LNCAP (cell line): Measurements from ENCODE around the gene TRAF3.

Experiments
- CTCF ChIP-seq: fragments of 450-650 bp; IDR thresholded peaks from 2 replicates; pipeline ENCODE4 v1.5.1; 2017; ENCODE audit warnings: mild to moderate bottlenecking

TRAF3 gene

GRCh38 chr14:102947321-102948103 lies 170.3 kb downstream of the TRAF3 start:
- no peak for TF ChIP-seq CTCF

- TF ChIP-seq CTCF, result no peak
These were observed 171.4 kb downstream of the TRAF3 start for GRCh38 chr14:102948698-102949061.

DNA sequence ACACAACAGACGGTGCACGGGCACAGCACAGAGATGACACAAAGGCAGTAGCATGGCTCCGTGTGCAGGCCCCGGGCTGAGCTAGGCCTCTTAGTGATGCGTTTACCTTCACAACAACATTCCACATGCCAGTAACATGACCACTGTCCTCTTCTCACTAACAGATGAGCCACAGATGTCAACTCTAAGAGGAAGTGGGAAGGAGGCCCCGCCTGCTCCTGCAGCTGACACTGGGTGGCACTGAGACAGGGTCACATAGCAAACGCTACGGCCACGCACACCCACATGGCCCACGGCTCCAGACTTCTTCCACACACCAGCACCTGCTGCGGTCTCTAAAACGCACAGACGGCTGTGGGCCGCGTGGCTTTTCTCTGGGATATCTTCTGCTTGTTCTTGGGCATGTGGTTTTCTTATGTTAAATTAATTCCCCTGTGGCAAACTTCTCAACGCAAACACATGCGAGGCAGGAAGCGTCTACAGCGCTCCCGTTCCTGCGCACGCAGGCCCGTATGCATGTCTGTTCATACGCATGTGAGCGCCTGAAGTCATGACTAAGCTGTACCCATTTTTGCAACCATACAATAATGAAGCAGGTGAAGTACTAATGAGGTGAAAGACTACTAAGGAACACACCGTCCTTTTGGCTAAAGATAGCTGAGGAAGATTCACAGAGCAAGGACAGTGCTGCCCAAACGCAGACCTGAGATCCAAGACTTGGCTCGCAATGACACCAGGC lies 172.0 kb downstream of the TRAF3 start:
- no peak for TF ChIP-seq CTCF

DNA sequence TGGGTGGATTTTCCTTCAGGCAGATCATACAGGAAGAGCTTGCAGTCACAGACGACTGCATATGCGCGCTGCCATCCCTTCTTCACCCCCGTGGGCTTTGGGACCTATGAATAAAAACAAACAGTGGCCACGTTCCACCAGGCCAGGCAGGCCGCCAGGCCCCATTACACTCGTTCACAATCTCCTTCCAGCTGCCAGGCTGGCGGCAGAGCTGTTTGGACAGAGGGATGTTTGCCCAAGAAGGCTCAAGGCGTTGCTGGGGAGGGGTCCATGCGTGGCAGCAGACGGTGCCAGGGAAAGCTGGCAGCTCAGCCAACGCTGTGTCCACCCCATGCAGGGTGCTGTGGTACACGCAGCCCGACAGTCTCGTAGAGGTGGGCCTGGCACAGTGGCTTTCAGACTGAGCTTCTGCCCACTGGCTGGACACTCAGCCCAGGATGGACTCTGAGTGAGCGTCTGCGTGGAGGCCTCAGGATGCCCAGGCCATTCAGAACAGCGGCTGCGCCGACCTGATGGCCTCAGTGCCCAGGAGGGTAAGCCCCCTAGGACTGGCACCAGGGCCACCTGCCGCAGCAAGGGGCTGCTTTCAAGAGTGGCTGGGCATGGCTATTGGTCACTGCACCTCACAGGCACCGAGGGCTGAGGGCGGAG lies 172.7 kb downstream of the TRAF3 start:
- no peak for TF ChIP-seq CTCF

- TF ChIP-seq CTCF, result no peak
These were observed 173.8 kb downstream of the TRAF3 start for GRCh38 chr14:102951034-102951433.

DNA sequence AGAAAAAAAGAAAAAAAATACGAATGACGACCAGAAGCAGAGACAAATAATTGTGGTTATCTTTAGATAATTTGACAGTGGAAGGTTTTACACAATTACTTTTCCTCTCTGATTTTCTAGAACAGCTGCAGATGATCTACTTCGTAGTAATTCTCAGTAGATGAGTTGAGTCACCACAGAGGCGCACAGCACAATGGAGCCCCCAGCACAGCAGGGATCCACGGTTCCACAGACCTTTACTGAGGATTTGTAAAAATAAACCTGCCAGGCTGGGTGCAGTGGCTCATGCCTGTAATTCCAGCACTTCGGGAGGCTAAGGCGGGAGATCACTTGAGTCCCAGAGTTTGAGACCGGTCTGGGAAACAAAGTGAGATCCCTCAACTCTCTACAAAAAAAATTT lies 174.6 kb downstream of the TRAF3 start:
- no peak for TF ChIP-seq CTCF

GRCh38 chr14:102952276-102952675 lies 175.0 kb downstream of the TRAF3 start:
- no peak for TF ChIP-seq CTCF
